CD14-positive monocyte (primary cell): Measurements from ENCODE around the gene ZNF432. TPM values are rescaled to one million over a fixed set of nuclear protein-coding genes. Genes with fewer than 3 reads are reported as not detected.
"Not testable (repeated sequence)": the region's sequence is repeated elsewhere in the genome, so short reads cannot be mapped to it uniquely, and the experiment has no call there.

ENCODE experiments used
- DNase-seq, 3 donors: peaks; one replicate each; pipeline ENCODE4 v3.0.0-alpha.2; 2011 to 2022
- H2AFZ ChIP-seq: 2 replicates; pipeline ENCODE4 v1.6.0; 2012; ENCODE audit warnings: mild to moderate bottlenecking, low read depth, low read length, inconsistent platforms; ENCODE audit not compliant: insufficient read depth, poor library complexity, severe bottlenecking
- H3K27ac ChIP-seq, 2 donors: 1 replicate in 1 of 2; 2 replicates in 1 of 2; pipeline ENCODE4 v1.5.1; 2012 to 2013; ENCODE audit warnings: low read length in 2 of 2, control low read depth in 1 of 2, inconsistent platforms in 1 of 2, low read depth in 1 of 2, mild to moderate bottlenecking in 1 of 2
- H3K27me3 ChIP-seq, 2 donors: one replicate each; pipeline versions ENCODE4 v1.6.0 to v1.6.1; 2011 to 2013; ENCODE audit warnings: low read length in 2 of 2; ENCODE audit not compliant: control insufficient read depth in 2 of 2, insufficient read depth in 2 of 2
- H3K36me3 ChIP-seq, 2 donors: replicated peaks in 1 of 2; 1 replicate in 1 of 2; 2 replicates in 1 of 2; pipeline versions ENCODE4 v1.5.1 to v1.6.1; 2012 to 2013; ENCODE audit warnings: low read length in 2 of 2, control low read depth in 1 of 2, inconsistent platforms in 1 of 2, mild to moderate bottlenecking in 1 of 2; ENCODE audit not compliant: insufficient read depth in 2 of 2, control insufficient read depth in 1 of 2
- H3K4me1 ChIP-seq, 2 donors: 1 replicate in 1 of 2; 2 replicates in 1 of 2; pipeline versions ENCODE4 v1.5.1 to v1.6.1; 2012 to 2013; ENCODE audit warnings: low read length in 2 of 2, control low read depth in 1 of 2, inconsistent platforms in 1 of 2, mild to moderate bottlenecking in 1 of 2, moderate library complexity in 1 of 2; ENCODE audit not compliant: insufficient read depth in 2 of 2, control insufficient read depth in 1 of 2
- H3K4me2 ChIP-seq: replicated peaks from 2 replicates; pipeline ENCODE3; 2012; ENCODE audit warnings: low read length, moderate library complexity, mild to moderate bottlenecking; ENCODE audit not compliant: poor library complexity, severe bottlenecking; ENCODE audit errors: extremely low read depth
- H3K4me3 ChIP-seq, 3 experiments: fragments of 200-600 bp in 1 of 3; sonication (generic) in 1 of 3; replicated peaks in 1 of 3; 1 replicate in 2 of 3; 2 replicates in 1 of 3; pipeline ENCODE4 v1.5.1; 2011 to 2013; ENCODE audit warnings: low read length in 3 of 3, mild to moderate bottlenecking in 3 of 3, control low read depth in 2 of 3, low read depth in 2 of 3, inconsistent platforms in 1 of 3, moderate library complexity in 1 of 3
- H3K79me2 ChIP-seq: 2 replicates; pipeline ENCODE4 v1.6.0; 2012; ENCODE audit warnings: mild to moderate bottlenecking, control low read depth, inconsistent platforms, low read length, moderate library complexity; ENCODE audit not compliant: insufficient read depth
- H3K9ac ChIP-seq: 2 replicates; pipeline ENCODE4 v1.6.0; 2017; ENCODE audit warnings: low read length, mild to moderate bottlenecking; ENCODE audit not compliant: insufficient read depth, poor library complexity, severe bottlenecking
- H3K9me3 ChIP-seq, 2 donors: replicated peaks in 1 of 2; 1 replicate in 1 of 2; 2 replicates in 1 of 2; pipeline versions ENCODE4 v1.5.1 to v1.6.1; 2012 to 2013; ENCODE audit warnings: low read length in 2 of 2, control low read depth in 1 of 2; ENCODE audit not compliant: control insufficient read depth in 1 of 2, insufficient read depth in 1 of 2
- H4K20me1 ChIP-seq: 2 replicates; pipeline ENCODE4 v1.6.0; 2012; ENCODE audit warnings: mild to moderate bottlenecking, low read length, control low read depth, moderate library complexity; ENCODE audit not compliant: insufficient read depth
- H3K27ac Mint-ChIP-seq, 7 donors: one replicate each; pipeline ENCODE4 v1.8.0; 2020; ENCODE audit warnings: mild to moderate bottlenecking in 7 of 7, mixed read lengths in 7 of 7, moderate library complexity in 6 of 7, inconsistent platforms in 2 of 7
- H3K27me3 Mint-ChIP-seq, 3 donors: one replicate each; pipeline ENCODE4 v1.8.0; 2021 to 2022; ENCODE audit warnings: low read depth in 3 of 3, mild to moderate bottlenecking in 3 of 3, mixed read lengths in 3 of 3, moderate library complexity in 3 of 3, inconsistent platforms in 1 of 3
- H3K36me3 Mint-ChIP-seq, 2 donors: one replicate each; pipeline ENCODE4 v1.8.0; 2020; ENCODE audit warnings: mixed read lengths in 2 of 2, inconsistent platforms in 1 of 2, mild to moderate bottlenecking in 1 of 2
- H3K4me1 Mint-ChIP-seq: one replicate; pipeline ENCODE4 v1.8.0; 2020; ENCODE audit warnings: mild to moderate bottlenecking, mixed read lengths
- H3K4me3 Mint-ChIP-seq, 2 donors: one replicate each; pipeline ENCODE4 v1.8.0; 2020; ENCODE audit warnings: mild to moderate bottlenecking in 2 of 2, mixed read lengths in 2 of 2, moderate library complexity in 1 of 2
- H3K9me3 Mint-ChIP-seq, 7 donors: one replicate each; pipeline ENCODE4 v1.8.0; 2020 to 2022; ENCODE audit warnings: mixed read lengths in 7 of 7, mild to moderate bottlenecking in 6 of 7, moderate library complexity in 6 of 7, inconsistent platforms in 2 of 7
- CTCF ChIP-seq: fragments of 200-600 bp; IDR thresholded peaks from one replicate; pipeline ENCODE4 v1.8.0; 2022; ENCODE audit warnings: antibody characterized with exemption, mild to moderate bottlenecking
- WGBS: methylation state at CpG from one replicate; pipeline ENCODE4 v1.1.5; 2013; ENCODE audit warnings: missing lambda C conversion rate; ENCODE audit not compliant: insufficient coverage; 5-methylcytosine and 5-hydroxymethylcytosine counted together
- intact Hi-C, 2 donors: fragments of 100-400 bp; cut with micrococcal nuclease; formaldehyde crosslinking; loops; one replicate each; pipeline versions ENCODE4 v1.15.0 to v1.15.1; 2023
- polyA plus RNA-seq, 3 donors: library from polyadenylated mRNA; depleted of rRNA in 1 of 3; unstranded in 2 of 3; stranded (reverse) in 1 of 3; fragments of 300-500 nt in 2 of 3; fragments of >200 nt in 1 of 3; fragmentation: Illumina TruSeq in 2 of 3; gene quantifications; 1 replicate in 2 of 3; 2 replicates in 1 of 3; pipeline ENCODE4 v1.2.3, GENCODE V29; 2012 to 2021

The ZNF432 gene
- polyA plus RNA-seq, 3 donors: 1.1 to 3.0 (median 1.2) TPM

GRCh38 chr19:52028780-52029123 lies 19.9 kb downstream of the ZNF432 start:
- 0% methylated on average over 1 of the region's 5 CpGs for WGBS
- Mint-ChIP-seq H3K36me3 (peaks cover 28 to 38% of the 10 kb centered on the region in 2 donors), H3K4me1 (peaks cover 21% of the 10 kb centered on the region), H3K27me3 (no peaks in the 10 kb centered on the region), H3K27ac (peak overlapping the region; percentile 95 to 99 (median 98)), H3K4me3 (peak overlapping the region; percentile 92 to 98), H3K9me3 (peaks cover 41 to 86% (median 78%) of the 10 kb centered on the region in 7 donors)
- no peak for DNase-seq
- Histone ChIP-seq H2AFZ (peak overlapping the region; percentile 84), H3K4me1 (peaks cover 11 to 17% of the 10 kb centered on the region in 2 donors), H3K4me2 (peak overlapping the region; percentile 71), H3K27me3 (no peaks in the 10 kb centered on the region), H3K79me2 (no peaks in the 10 kb centered on the region), H3K27ac (peak overlapping the region; percentile 95 to 98), H3K36me3 (peaks cover 14 to 31% of the 10 kb centered on the region in 2 donors), H3K9ac (peak overlapping the region; percentile 97), H3K4me3 (peak overlapping the region; percentile 81 to 90 (median 84)), H4K20me1 (no peaks in the 10 kb centered on the region), H3K9me3 (peaks cover 40 to 77% of the 10 kb centered on the region in 2 donors)
- TF ChIP-seq CTCF: no peak
- intact Hi-C loops: loop anchor here in 1 of 2 donors (1.0 to 10.0 kb wide), 3 partner anchors 20 to 166 kb away; partner anchors contain the start of genes PPP2R1A, ZNF350 and ZNF615

- intact Hi-C loops: loop anchor here in 1 of 2 donors (1.0 to 10.0 kb wide), 3 partner anchors 20 to 167 kb away; partner anchors contain the start of genes PPP2R1A, ZNF350 and ZNF615
- H3K36me3 Mint-ChIP-seq: peaks cover 33 to 43% of the 10 kb centered on the region in 2 donors
- H3K27ac Mint-ChIP-seq: peak within 1 kb of the TSS; percentile 95 to 99 (median 98)
- H3K9ac ChIP-seq: peak within 1 kb of the TSS; percentile 97
- H3K9me3 Mint-ChIP-seq: peaks cover 44 to 86% (median 78%) of the 10 kb centered on the region in 7 donors
- peaks cover 45 to 77% of the 10 kb centered on the region in 2 donors for H3K9me3 ChIP-seq
- peak within 1 kb of the TSS; percentile 84 for H2AFZ ChIP-seq
- H4K20me1 ChIP-seq: no peaks in the 10 kb centered on the region
- TF ChIP-seq CTCF: no peak
- H3K4me3 Mint-ChIP-seq: peak within 1 kb of the TSS; percentile 92 to 98
- H3K4me1 ChIP-seq: peaks cover 11 to 17% of the 10 kb centered on the region in 2 donors
- no peaks in the 10 kb centered on the region for H3K79me2 ChIP-seq
- H3K4me1 Mint-ChIP-seq: peaks cover 21% of the 10 kb centered on the region
- no peaks in the 10 kb centered on the region for H3K27me3 ChIP-seq
- H3K27me3 Mint-ChIP-seq: no peaks in the 10 kb centered on the region
- H3K36me3 ChIP-seq: peaks cover 17 to 31% of the 10 kb centered on the region in 2 donors
- WGBS: 0% methylated on average over 52 of the region's 53 CpGs
- peak within 1 kb of the TSS; percentile 81 to 90 (median 84) for H3K4me3 ChIP-seq
- peak within 1 kb of the TSS; percentile 71 for H3K4me2 ChIP-seq
- H3K27ac ChIP-seq: peak within 1 kb of the TSS; percentile 95 to 98
- peak; percentile 85 to 92 (median 87) for DNase-seq
Measured at GRCh38 chr19:52028027-52028779, 20.4 kb downstream of the ZNF432 start, which contains the start of gene ZNF614. Gene ZNF614, minus strand, starts transcription at chr19:52028379. Its CDS starts 2,634 bp downstream, at chr19:52025745.

GRCh38 chr19:52026255-52026990 lies 22.2 kb downstream of the ZNF432 start:
- not testable (repeated sequence) for H3K79me2 ChIP-seq
- WGBS: 94% methylated on average over 5 of the region's 15 CpGs
- H3K9me3 ChIP-seq: peaks cover 47 to 73% of the 10 kb centered on the region in 2 donors

More at GRCh38 chr19:52026255-52026990, 22.2 kb downstream of the ZNF432 start:
- H3K9me3 Mint-ChIP-seq: peaks cover 48 to 85% (median 77%) of the 10 kb centered on the region in 7 donors
- not testable (repeated sequence) for H3K4me3 Mint-ChIP-seq, H4K20me1 ChIP-seq, H3K27ac Mint-ChIP-seq, H2AFZ ChIP-seq, H3K9ac ChIP-seq, H3K27ac ChIP-seq, H3K27me3 ChIP-seq, H3K4me2 ChIP-seq, H3K4me3 ChIP-seq, DNase-seq, H3K27me3 Mint-ChIP-seq
- Histone ChIP-seq H3K4me1 (peaks cover 11 to 17% of the 10 kb centered on the region in 2 donors), H3K36me3 (peaks cover 24 to 46% of the 10 kb centered on the region in 2 donors)
- intact Hi-C loops: loop anchor here in 1 of 2 donors (5.0 to 10.0 kb wide), 2 partner anchors 39 to 168 kb away; partner anchors contain the start of genes PPP2R1A and ZNF350
- peaks cover 21% of the 10 kb centered on the region for H3K4me1 Mint-ChIP-seq
- peaks cover 45 to 57% of the 10 kb centered on the region in 2 donors for H3K36me3 Mint-ChIP-seq
